Keratinocyte (primary cell): ENCODE measurements around the gene FGGY. TPM values are rescaled to one million over a fixed set of nuclear protein-coding genes. Genes with fewer than 3 reads are reported as not detected.

Experiments used
- DNase-seq: peaks from one replicate; pipeline ENCODE4 v3.0.0-alpha.2; 2011; ENCODE audit warnings: low read depth, missing footprints, low spot score
- FAIRE-seq: peaks from 2 replicates; lab custom pipeline; 2011; peaks lifted over from hg19 to GRCh38; lab: Jason Lieb, UNC
- H2AFZ ChIP-seq: 2 replicates; pipeline ENCODE4 v1.6.0; 2012; ENCODE audit warnings: low read length, control low read depth, inconsistent platforms; ENCODE audit not compliant: control insufficient read depth
- H3K27ac ChIP-seq: 2 replicates; pipeline ENCODE4 v1.5.1; 2011; ENCODE audit warnings: low read length; ENCODE audit not compliant: control insufficient read depth, insufficient read depth
- H3K27me3 ChIP-seq: 3 replicates; pipeline ENCODE4 v1.6.0; 2011; ENCODE audit warnings: low read length; ENCODE audit not compliant: control insufficient read depth, insufficient read depth; ENCODE audit errors: extremely low read depth
- H3K36me3 ChIP-seq, 2 experiments: 2 replicates in 1 of 2; 3 replicates in 1 of 2; pipeline ENCODE4 v1.5.1; 2011; ENCODE audit warnings: low read length in 2 of 2, mild to moderate bottlenecking in 1 of 2; ENCODE audit not compliant: control insufficient read depth in 2 of 2, insufficient read depth in 2 of 2; ENCODE audit errors: extremely low read depth in 1 of 2
- H3K4me1 ChIP-seq: 3 replicates; pipeline ENCODE4 v1.5.1; 2011; ENCODE audit warnings: low read length; ENCODE audit not compliant: control insufficient read depth, insufficient read depth; ENCODE audit errors: extremely low read depth
- H3K4me2 ChIP-seq: 3 replicates; pipeline ENCODE4 v1.6.0; 2011; ENCODE audit warnings: low read depth, low read length; ENCODE audit not compliant: control insufficient read depth, insufficient read depth; ENCODE audit errors: extremely low read depth
- H3K4me3 ChIP-seq, 3 experiments: fragments of 200-600 bp in 1 of 3; sonication (generic) in 1 of 3; 2 replicates in 2 of 3; 3 replicates in 1 of 3; pipeline ENCODE4 v1.5.1; 2011 to 2016; ENCODE audit warnings: low read length in 3 of 3, mild to moderate bottlenecking in 3 of 3, control low read depth in 2 of 3, inconsistent platforms in 1 of 3, low read depth in 1 of 3, mixed read lengths in 1 of 3, mixed run types in 1 of 3, moderate library complexity in 1 of 3; ENCODE audit not compliant: control insufficient read depth in 2 of 3, insufficient read depth in 2 of 3; ENCODE audit errors: extremely low read depth in 1 of 3
- H3K79me2 ChIP-seq: 2 replicates; pipeline ENCODE4 v1.6.0; 2012; ENCODE audit warnings: low read length; ENCODE audit not compliant: control insufficient read depth, insufficient read depth
- H3K9ac ChIP-seq: 3 replicates; pipeline ENCODE4 v1.6.0; 2011; ENCODE audit warnings: low read length; ENCODE audit not compliant: control insufficient read depth, insufficient read depth; ENCODE audit errors: extremely low read depth
- H3K9me1 ChIP-seq: 3 replicates; pipeline ENCODE4 v1.6.0; 2011; ENCODE audit warnings: low read length; ENCODE audit not compliant: control insufficient read depth, insufficient read depth; ENCODE audit errors: extremely low read depth
- H3K9me3 ChIP-seq: 2 replicates; pipeline ENCODE4 v1.5.1; 2012; ENCODE audit warnings: low read depth, low read length; ENCODE audit not compliant: control insufficient read depth
- H4K20me1 ChIP-seq: 3 replicates; pipeline ENCODE4 v1.6.0; 2011; ENCODE audit warnings: low read length; ENCODE audit not compliant: control insufficient read depth, insufficient read depth; ENCODE audit errors: extremely low read depth
- EZH2 ChIP-seq: IDR thresholded peaks from one replicate; pipeline ENCODE4 v1.6.1; 2012; ENCODE audit warnings: inconsistent platforms, mild to moderate bottlenecking, low read length, moderate library complexity
- dilution Hi-C: fragments of 300-500 bp; cut with MboI; formaldehyde crosslinking; loops from one replicate; pipeline ENCODE4 v1.7.0; 2020; ENCODE audit warnings: low sequenced_read_pairs; ENCODE audit not compliant: extremely low pct_ligation_motif_present
- polyA plus RNA-seq, 5 experiments: library from polyadenylated mRNA; depleted of rRNA in 3 of 5; stranded (reverse) in 3 of 5; stranded (forward) in 1 of 5; unstranded in 1 of 5; fragments of >200 nt; gene quantifications; 1 replicate in 1 of 5; 2 replicates in 3 of 5; 3 replicates in 1 of 5; pipeline versions ENCODE4 v1.2.1 to v1.2.3, GENCODE V29; 2011 to 2012; ENCODE audit warnings: missing spikeins in 2 of 5, low read depth in 1 of 5, low replicate concordance in 1 of 5
- TF ChIP-seq, protein P1 (sequence below), 3 experiments: IDR thresholded peaks in 1 of 3; conservative IDR thresholded peaks in 1 of 3; optimal IDR thresholded peaks in 1 of 3; 2 replicates in 2 of 3; 3 replicates in 1 of 3; pipeline versions ENCODE3 to v1.5.1; 2011; ENCODE audit warnings: low read length in 3 of 3, mild to moderate bottlenecking in 3 of 3, moderate library complexity in 2 of 3, control low read depth in 1 of 3, inconsistent platforms in 1 of 3; ENCODE audit not compliant: insufficient read depth in 2 of 3; ENCODE audit errors: extremely low read depth in 1 of 3

Gene FGGY
- polyA plus RNA-seq, 1 donor (not counting 4 experiments of a cell fraction or from before 2014, with no cell fraction given): 16.6 TPM

DNA sequence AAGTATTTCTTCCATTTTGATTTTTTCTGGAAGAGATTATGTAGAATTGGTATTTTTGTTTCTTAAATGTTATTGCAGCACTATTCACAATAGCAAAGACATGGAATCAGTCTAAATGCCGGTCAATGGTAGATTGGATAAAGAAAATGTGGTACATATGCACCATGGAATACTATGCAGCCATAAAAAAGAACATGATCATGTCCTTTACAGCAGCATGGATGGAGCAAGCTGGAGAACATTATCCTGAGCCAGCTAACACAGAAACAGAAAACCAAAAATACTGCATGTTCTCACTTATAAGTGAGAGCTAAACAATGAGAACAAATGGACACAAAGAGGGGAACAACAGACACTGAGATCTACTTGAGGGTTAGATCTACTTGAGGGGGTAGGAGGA, 5.4 kb downstream of the FGGY start:
- no peaks in the 10 kb centered on the region for H3K36me3 ChIP-seq
- no peaks in the 10 kb centered on the region for H3K79me2 ChIP-seq
- TF ChIP-seq EZH2: no peak
- TF ChIP-seq, protein P1, sequence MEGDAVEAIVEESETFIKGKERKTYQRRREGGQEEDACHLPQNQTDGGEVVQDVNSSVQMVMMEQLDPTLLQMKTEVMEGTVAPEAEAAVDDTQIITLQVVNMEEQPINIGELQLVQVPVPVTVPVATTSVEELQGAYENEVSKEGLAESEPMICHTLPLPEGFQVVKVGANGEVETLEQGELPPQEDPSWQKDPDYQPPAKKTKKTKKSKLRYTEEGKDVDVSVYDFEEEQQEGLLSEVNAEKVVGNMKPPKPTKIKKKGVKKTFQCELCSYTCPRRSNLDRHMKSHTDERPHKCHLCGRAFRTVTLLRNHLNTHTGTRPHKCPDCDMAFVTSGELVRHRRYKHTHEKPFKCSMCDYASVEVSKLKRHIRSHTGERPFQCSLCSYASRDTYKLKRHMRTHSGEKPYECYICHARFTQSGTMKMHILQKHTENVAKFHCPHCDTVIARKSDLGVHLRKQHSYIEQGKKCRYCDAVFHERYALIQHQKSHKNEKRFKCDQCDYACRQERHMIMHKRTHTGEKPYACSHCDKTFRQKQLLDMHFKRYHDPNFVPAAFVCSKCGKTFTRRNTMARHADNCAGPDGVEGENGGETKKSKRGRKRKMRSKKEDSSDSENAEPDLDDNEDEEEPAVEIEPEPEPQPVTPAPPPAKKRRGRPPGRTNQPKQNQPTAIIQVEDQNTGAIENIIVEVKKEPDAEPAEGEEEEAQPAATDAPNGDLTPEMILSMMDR (optimal IDR thresholded peaks at IDR 0.05 in 1 of 3, IDR thresholded peaks at IDR 0.05 in 1 of 3, conservative IDR thresholded peaks at IDR 0.05 in 1 of 3; ENCODE audit: extremely low read depth in 1 of 3, insufficient read depth in 2 of 3, low read length in 3 of 3): no peak
- H3K4me1 ChIP-seq: peaks cover 4% of the 10 kb centered on the region
- H3K4me3 ChIP-seq: no peak overlapping the region
- no peak overlapping the region for H3K4me2 ChIP-seq
- no peak overlapping the region for H3K27ac ChIP-seq
- DNase-seq: no peak
- no peak overlapping the region for H2AFZ ChIP-seq
- no peaks in the 10 kb centered on the region for H3K27me3 ChIP-seq
- no peaks in the 10 kb centered on the region for H4K20me1 ChIP-seq
- H3K9ac ChIP-seq: no peak overlapping the region
- H3K9me1 ChIP-seq: no peaks in the 10 kb centered on the region
- H3K9me3 ChIP-seq: no peaks in the 10 kb centered on the region
- no peak for FAIRE-seq
- dilution Hi-C loops: no loop called here

DNA sequence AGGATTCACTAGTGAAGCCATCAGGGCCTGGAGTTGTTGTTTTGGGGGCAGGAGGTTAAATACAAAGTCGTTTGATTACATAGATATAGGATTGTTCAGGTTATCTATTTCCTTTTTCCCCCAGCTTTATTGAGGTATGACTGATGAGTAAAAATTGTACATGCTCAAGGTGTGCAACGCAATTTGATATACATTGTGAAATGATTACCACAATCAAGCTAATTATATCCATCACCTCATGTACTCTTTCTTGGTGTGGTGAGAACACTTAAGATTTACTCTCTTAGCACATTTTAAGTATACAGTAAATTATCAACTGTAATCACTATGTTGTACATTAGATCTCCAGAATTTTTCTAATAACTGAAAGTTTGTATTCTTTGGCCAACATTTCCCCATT, 6.0 kb downstream of the FGGY start:
- no peaks in the 10 kb centered on the region for H4K20me1 ChIP-seq
- no peaks in the 10 kb centered on the region for H3K27me3 ChIP-seq
- peaks cover 4% of the 10 kb centered on the region for H3K4me1 ChIP-seq
- H3K79me2 ChIP-seq: no peaks in the 10 kb centered on the region
- H3K4me3 ChIP-seq: no peak overlapping the region
- DNase-seq (no peak), FAIRE-seq (no peak)
- no peak overlapping the region for H3K27ac ChIP-seq
- no peak for TF ChIP-seq EZH2
- TF ChIP-seq, protein P1 (optimal IDR thresholded peaks at IDR 0.05 in 1 of 3, IDR thresholded peaks at IDR 0.05 in 1 of 3, conservative IDR thresholded peaks at IDR 0.05 in 1 of 3; ENCODE audit: extremely low read depth in 1 of 3, insufficient read depth in 2 of 3, low read length in 3 of 3): no peak
- H2AFZ ChIP-seq: no peak overlapping the region
- H3K9ac ChIP-seq: no peak overlapping the region
- H3K36me3 ChIP-seq: no peaks in the 10 kb centered on the region
- H3K9me1 ChIP-seq: no peaks in the 10 kb centered on the region
- dilution Hi-C loops: no loop called here
- no peak overlapping the region for H3K4me2 ChIP-seq
- no peaks in the 10 kb centered on the region for H3K9me3 ChIP-seq
